ENCODE results near the gene FRG2B.
A peak's percentile ranks its signal among the peaks of the same experiment; 100 is the strongest.
"Not testable (repeated sequence)": the region's sequence is repeated elsewhere in the genome, so short reads cannot be mapped to it uniquely, and the experiment has no call there.

Gene FRG2B

GRCh38 chr10:133626695-133627094 lies at the start of gene FRG2B:
TSS of gene FRG2B (minus strand) at chr10:133626795. CDS start at chr10:133626742, 53 bp downstream.
- DNase-seq (ENCODE audit: low spot score) = not testable (repeated sequence)

- DNase-seq (ENCODE audit: low spot score) = not testable (repeated sequence)
Observed at GRCh38 chr10:133667446-133667845, 40.9 kb upstream of the FRG2B start.

GRCh38 chr10:133663544-133664160 lies 37.1 kb upstream of the FRG2B start:
- not testable (repeated sequence) for DNase-seq (ENCODE audit: low spot score)

- not testable (repeated sequence) for DNase-seq (ENCODE audit: low spot score)
Observed at GRCh38 chr10:133661122-133661521, 34.5 kb upstream of the FRG2B start.

- DNase-seq (ENCODE audit: low spot score) = not testable (repeated sequence)
Observed at GRCh38 chr10:133660516-133660915, 33.9 kb upstream of the FRG2B start.

- not testable (repeated sequence) for DNase-seq (ENCODE audit: low spot score)
Observed at GRCh38 chr10:133657276-133657675, 30.7 kb upstream of the FRG2B start.

GRCh38 chr10:133648872-133649455 lies 22.4 kb upstream of the FRG2B start:
- peak; percentile 37 for DNase-seq (ENCODE audit: low spot score)

GRCh38 chr10:133647075-133647748 lies 20.6 kb upstream of the FRG2B start:
- DNase-seq (ENCODE audit: low spot score) = peak; percentile 19

GRCh38 chr10:133637846-133638235 lies 11.2 kb upstream of the FRG2B start:
- DNase-seq (ENCODE audit: low spot score) = not testable (repeated sequence)

- peak; percentile 24 for DNase-seq (ENCODE audit: low spot score)
Observed at GRCh38 chr10:133637202-133637845, 10.7 kb upstream of the FRG2B start.

GRCh38 chr10:133630723-133631249 lies 4.2 kb upstream of the FRG2B start:
- peak; percentile 39 for DNase-seq (ENCODE audit: low spot score)

- DNase-seq (ENCODE audit: low spot score) = not testable (repeated sequence)
Observed at GRCh38 chr10:133622544-133622943, 4.1 kb downstream of the FRG2B start.

- DNase-seq (ENCODE audit: low spot score) = no peak
Observed at GRCh38 chr10:133618851-133619250, 7.7 kb downstream of the FRG2B start.

- DNase-seq (ENCODE audit: low spot score) = no peak
Observed at GRCh38 chr10:133617196-133617595, 9.4 kb downstream of the FRG2B start.

GRCh38 chr10:133616371-133617130 lies 10.0 kb downstream of the FRG2B start:
- no peak for DNase-seq (ENCODE audit: low spot score)

GRCh38 chr10:133614830-133615580 lies 11.6 kb downstream of the FRG2B start:
- no peak for DNase-seq (ENCODE audit: low spot score)

GRCh38 chr10:133613699-133614098 lies 12.9 kb downstream of the FRG2B start:
- DNase-seq (ENCODE audit: low spot score) = no peak

- no peak for DNase-seq (ENCODE audit: low spot score)
Observed at GRCh38 chr10:133611079-133611478, 15.5 kb downstream of the FRG2B start.

- DNase-seq (ENCODE audit: low spot score) = peak; percentile 30
Observed at GRCh38 chr10:133608855-133609254, 17.7 kb downstream of the FRG2B start.

- DNase-seq (ENCODE audit: low spot score) = not testable (repeated sequence)
Observed at GRCh38 chr10:133603434-133603833, 23.2 kb downstream of the FRG2B start.

GRCh38 chr10:133600657-133601056 lies 25.9 kb downstream of the FRG2B start:
- DNase-seq (ENCODE audit: low spot score) = no peak

All from activated CD4-positive, alpha-beta T cell treated with anti-CD3 and anti-CD28 coated beads, Interleukin-2, Interleukin-4, amounts not matched to agents 100 ng/mL and 50 ng/mL, durations not matched to agents 16 hours and 8 hours (primary cell).